Neural cell (in vitro differentiated cells): Measurements from ENCODE around the gene C19orf67. TPM values are rescaled to one million over a fixed set of nuclear protein-coding genes. Genes with fewer than 3 reads are reported as not detected.
A peak's percentile ranks its signal among the peaks of the same experiment; 100 is the strongest.

ENCODE experiments used
- H2AFZ ChIP-seq: fragments of 200-600, 300-800 bp; sonication (generic), shearing (Covaris generic); 2 replicates; pipeline ENCODE4 v1.6.0; 2014; ENCODE audit warnings: low read depth, mild to moderate bottlenecking, antibody characterized with exemption, low read length, moderate library complexity
- H3F3A ChIP-seq: fragments of 200-600 bp; shearing (Covaris generic); 2 replicates; pipeline ENCODE4 v1.6.1; 2016; ENCODE audit warnings: mild to moderate bottlenecking, moderate library complexity, mixed read lengths, antibody characterized with exemption, low read length; ENCODE audit not compliant: insufficient read depth, poor library complexity, severe bottlenecking
- H3K27ac ChIP-seq: fragments of 200-600, 300-800 bp; sonication (generic), shearing (Covaris generic); 2 replicates; pipeline ENCODE4 v1.5.1; 2014; ENCODE audit warnings: mild to moderate bottlenecking, low read length, moderate library complexity
- H3K27me3 ChIP-seq: fragments of 300-800, 200-600 bp; sonication (generic), shearing (Covaris generic); 2 replicates; pipeline ENCODE4 v1.6.0; 2014; ENCODE audit warnings: mild to moderate bottlenecking, low read depth, low read length, moderate library complexity; ENCODE audit not compliant: insufficient read depth
- H3K36me3 ChIP-seq: fragments of 300-800, 200-600 bp; sonication (generic), shearing (Covaris generic); 2 replicates; pipeline ENCODE4 v1.5.1; 2014; ENCODE audit warnings: mild to moderate bottlenecking, antibody characterized with exemption, low read length, moderate library complexity; ENCODE audit not compliant: insufficient read depth
- H3K4me2 ChIP-seq: fragments of 300-800, 200-600 bp; sonication (generic), shearing (Covaris generic); 2 replicates; pipeline ENCODE4 v1.6.0; 2014; ENCODE audit warnings: mild to moderate bottlenecking, low read length
- H3K4me3 ChIP-seq: fragments of 300-800, 200-600 bp; sonication (generic), shearing (Covaris generic); 2 replicates; pipeline ENCODE4 v1.5.1; 2014; ENCODE audit warnings: mild to moderate bottlenecking, low read length, moderate library complexity
- H3K79me2 ChIP-seq: fragments of 200-600 bp; shearing (Covaris generic); replicated peaks from 2 replicates; pipeline ENCODE4 v1.6.0; 2014; ENCODE audit warnings: mild to moderate bottlenecking, low read length, moderate library complexity; ENCODE audit not compliant: insufficient read depth
- H3K9ac ChIP-seq: fragments of 300-800, 200-600 bp; sonication (generic), shearing (Covaris generic); 2 replicates; pipeline ENCODE4 v1.6.1; 2016; ENCODE audit warnings: mild to moderate bottlenecking, low read length, mixed read lengths
- H3K9me2 ChIP-seq: fragments of 200-600 bp; shearing (Covaris generic); 2 replicates; pipeline ENCODE4 v1.6.1; 2016; ENCODE audit warnings: mild to moderate bottlenecking, low read length, mixed read lengths; ENCODE audit not compliant: insufficient read depth
- H3K9me3 ChIP-seq: fragments of 200-600, 300-800 bp; sonication (generic), shearing (Covaris generic); 2 replicates; pipeline ENCODE4 v1.6.1; 2016; ENCODE audit warnings: mild to moderate bottlenecking, mixed run types, low read length, moderate library complexity, mixed read lengths
- H4K20me1 ChIP-seq: fragments of 200-600 bp; shearing (Covaris generic); 2 replicates; pipeline ENCODE4 v1.6.1; 2016; ENCODE audit warnings: mild to moderate bottlenecking, mixed run types; ENCODE audit not compliant: insufficient read depth
- CTCF ChIP-seq: fragments of 450-650 bp; IDR thresholded peaks from 2 replicates; pipeline ENCODE4 v1.5.1; 2014; ENCODE audit warnings: antibody characterized with exemption, mild to moderate bottlenecking, moderate library complexity; ENCODE audit not compliant: poor library complexity, severe bottlenecking
- EP300 ChIP-seq: fragments of 450-650 bp; conservative IDR thresholded peaks from 2 replicates; pipeline ENCODE4 v1.6.1; 2014; ENCODE audit warnings: antibody characterized with exemption, mild to moderate bottlenecking, moderate library complexity; ENCODE audit not compliant: poor library complexity, severe bottlenecking
- EZH2 ChIP-seq: fragments of 200-600, 300-800 bp; shearing (Covaris generic), sonication (generic); IDR thresholded peaks from 2 replicates; pipeline ENCODE4 v1.6.1; 2014; ENCODE audit warnings: antibody characterized with exemption, low read length, borderline replicate concordance, mild to moderate bottlenecking; ENCODE audit not compliant: insufficient read depth, poor library complexity, severe bottlenecking
- MXI1 ChIP-seq: fragments of 450-650 bp; conservative IDR thresholded peaks from 2 replicates; pipeline ENCODE4 v1.6.1; 2014; ENCODE audit warnings: antibody characterized with exemption, mild to moderate bottlenecking; ENCODE audit not compliant: poor library complexity, severe bottlenecking
- RAD21 ChIP-seq: fragments of 450-650 bp; conservative IDR thresholded peaks from 2 replicates; pipeline ENCODE4 v1.6.1; 2014; ENCODE audit warnings: antibody characterized with exemption, mild to moderate bottlenecking, moderate library complexity
- REST ChIP-seq: IDR thresholded peaks from 2 replicates; pipeline ENCODE4 v1.6.1; 2012; ENCODE audit warnings: borderline replicate concordance
- SMC3 ChIP-seq: fragments of 450-650 bp; conservative IDR thresholded peaks from 2 replicates; pipeline ENCODE4 v1.6.1; 2014; ENCODE audit warnings: antibody characterized with exemption, mild to moderate bottlenecking, moderate library complexity; ENCODE audit not compliant: poor library complexity
- TAF1 ChIP-seq: IDR thresholded peaks from 2 replicates; pipeline ENCODE4 v1.6.1; 2012; ENCODE audit warnings: low read depth
- polyA plus RNA-seq: library from polyadenylated mRNA; depleted of rRNA; stranded (reverse); fragments of >200 nt; gene quantifications from 2 replicates; pipeline ENCODE4 v1.2.3, GENCODE V29; 2014

C19orf67 gene
- polyA plus RNA-seq, 1 donor from 2014 or later: not detected

GRCh38 chr19:14059093-14059480, 26.5 kb downstream of the C19orf67 start:
- H3K79me2 ChIP-seq: no peaks in the 10 kb centered on the region
- H3K9me3 ChIP-seq: no peaks in the 10 kb centered on the region
- H3K4me2 ChIP-seq: no peak overlapping the region
- no peaks in the 10 kb centered on the region for H3F3A ChIP-seq
- H3K27ac ChIP-seq: no peak overlapping the region
- no peak overlapping the region for H3K9ac ChIP-seq
- H2AFZ ChIP-seq: no peak overlapping the region
- H3K27me3 ChIP-seq: peaks cover 18% of the 10 kb centered on the region
- H3K9me2 ChIP-seq: no peaks in the 10 kb centered on the region
- H4K20me1 ChIP-seq: no peaks in the 10 kb centered on the region
- TF ChIP-seq CTCF (peak; percentile 33), TAF1 (no peak)
- H3K36me3 ChIP-seq: no peaks in the 10 kb centered on the region
- no peak overlapping the region for H3K4me3 ChIP-seq

- no peak overlapping the region for H3K4me2 ChIP-seq
- H3K9me3 ChIP-seq: no peaks in the 10 kb centered on the region
- no peak overlapping the region for H3K27ac ChIP-seq
- H2AFZ ChIP-seq: no peak overlapping the region
- H4K20me1 ChIP-seq: no peaks in the 10 kb centered on the region
- TF ChIP-seq REST (no peak), CTCF (no peak), TAF1 (no peak), SMC3 (no peak), EP300 (no peak), MXI1 (no peak), RAD21 (no peak), EZH2 (no peak)
- peaks cover 18% of the 10 kb centered on the region for H3K27me3 ChIP-seq
- no peaks in the 10 kb centered on the region for H3F3A ChIP-seq
- H3K36me3 ChIP-seq: no peaks in the 10 kb centered on the region
- no peaks in the 10 kb centered on the region for H3K79me2 ChIP-seq
- peak overlapping the region; percentile 20 for H3K9ac ChIP-seq
- peak overlapping the region; percentile 59 for H3K4me3 ChIP-seq
- no peaks in the 10 kb centered on the region for H3K9me2 ChIP-seq
These were observed 27.1 kb downstream of the C19orf67 start for GRCh38 chr19:14058182-14059092.
